HUES6 (cell line): ENCODE results near the gene SETD2.
"Not testable (repeated sequence)": the region's sequence is repeated elsewhere in the genome, so short reads cannot be mapped to it uniquely, and the experiment has no call there.

Experiments
- H3K27ac ChIP-seq: 2 replicates; pipeline ENCODE4 v1.7.0; 2013; ENCODE audit warnings: low read depth, mild to moderate bottlenecking, low read length, inconsistent platforms
- H3K27me3 ChIP-seq: 2 replicates; pipeline ENCODE4 v1.6.1; 2013; ENCODE audit warnings: low read length; ENCODE audit not compliant: control insufficient read depth, insufficient read depth
- H3K36me3 ChIP-seq: 2 replicates; pipeline ENCODE4 v1.6.1; 2013; ENCODE audit warnings: low read length; ENCODE audit not compliant: control insufficient read depth, insufficient read depth
- H3K4me1 ChIP-seq: 2 replicates; pipeline ENCODE4 v1.6.1; 2013; ENCODE audit warnings: low read length; ENCODE audit not compliant: control insufficient read depth, insufficient read depth
- H3K4me3 ChIP-seq: 2 replicates; pipeline ENCODE4 v1.5.1; 2013; ENCODE audit warnings: low read depth, low read length
- H3K9ac ChIP-seq: one replicate; pipeline ENCODE4 v1.6.1; 2013; ENCODE audit warnings: mild to moderate bottlenecking, low read length
- H3K9me3 ChIP-seq: 2 replicates; pipeline ENCODE4 v1.6.1; 2013; ENCODE audit warnings: low read depth, low read length; ENCODE audit not compliant: control insufficient read depth, insufficient read depth

Gene SETD2

DNA sequence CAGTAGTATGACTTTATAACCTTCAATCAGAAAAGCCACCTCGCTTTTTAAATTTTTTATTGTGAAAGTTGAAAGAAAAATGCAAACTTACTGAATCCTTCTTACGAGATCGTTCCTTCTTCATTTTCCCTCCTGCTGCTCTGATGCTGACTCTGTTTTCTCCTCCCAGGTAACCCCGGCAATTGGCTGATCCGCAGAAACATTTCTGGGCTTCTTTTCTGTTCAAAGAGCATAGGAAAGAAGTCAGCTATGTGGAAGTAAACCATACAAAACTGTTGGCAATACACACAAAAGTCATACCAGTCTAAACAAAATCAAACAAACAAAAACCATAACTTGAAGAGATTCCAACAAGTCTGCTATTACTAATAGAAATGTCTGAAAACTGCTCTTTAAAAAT lies 66.0 kb downstream of the SETD2 start:
- Histone ChIP-seq H3K9me3 (no peaks in the 10 kb centered on the region), H3K9ac (no peak overlapping the region), H3K36me3 (peaks cover 73% of the 10 kb centered on the region), H3K27ac (no peak overlapping the region), H3K27me3 (no peaks in the 10 kb centered on the region), H3K4me1 (no peaks in the 10 kb centered on the region), H3K4me3 (no peak overlapping the region)

DNA sequence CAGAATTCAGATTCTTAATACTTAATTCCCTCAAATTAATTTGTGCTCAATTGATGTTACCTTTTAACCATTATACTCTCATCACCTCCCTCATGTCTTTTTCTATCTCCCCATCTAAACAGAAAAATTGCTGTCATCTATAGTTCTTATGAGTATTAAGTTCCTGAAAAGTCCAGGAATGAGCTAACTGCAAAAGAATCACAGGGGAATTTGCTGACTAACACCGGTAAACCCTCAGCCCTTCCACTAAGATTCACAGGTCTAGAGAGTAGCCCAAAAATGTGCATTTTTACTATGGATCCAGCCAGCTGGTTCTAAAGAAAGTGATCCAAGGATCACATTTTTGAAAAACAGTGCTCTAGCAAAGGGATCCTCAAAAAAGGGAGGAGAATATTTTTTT lies 67.0 kb downstream of the SETD2 start:
- H3K27me3 ChIP-seq = no peaks in the 10 kb centered on the region
- no peaks in the 10 kb centered on the region for H3K4me1 ChIP-seq
- no peak overlapping the region for H3K9ac ChIP-seq
- H3K27ac ChIP-seq = no peak overlapping the region
- no peaks in the 10 kb centered on the region for H3K9me3 ChIP-seq
- peaks cover 68% of the 10 kb centered on the region for H3K36me3 ChIP-seq
- no peak overlapping the region for H3K4me3 ChIP-seq

DNA sequence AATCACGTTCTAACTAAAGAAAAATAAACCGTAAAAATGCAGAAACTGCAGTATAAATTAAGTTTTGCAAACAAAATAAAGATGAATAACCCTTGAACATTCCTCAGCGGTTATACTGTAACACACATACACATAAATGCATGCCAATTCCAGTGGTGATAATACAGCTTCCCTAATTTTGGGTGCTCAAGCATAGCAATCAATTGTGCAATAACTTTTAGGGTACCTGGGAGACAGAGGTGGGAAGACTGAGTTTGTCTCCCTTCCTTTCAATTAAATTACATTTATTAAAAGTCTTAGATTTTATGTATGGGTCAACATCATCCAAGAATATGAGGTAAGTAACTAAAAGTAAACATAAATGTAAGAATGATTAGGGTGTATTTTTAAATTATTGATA lies 71.8 kb downstream of the SETD2 start:
- H3K9ac ChIP-seq = no peak overlapping the region
- H3K27me3 ChIP-seq = no peaks in the 10 kb centered on the region
- no peak overlapping the region for H3K4me3 ChIP-seq
- H3K4me1 ChIP-seq = no peaks in the 10 kb centered on the region
- peaks cover 50% of the 10 kb centered on the region for H3K36me3 ChIP-seq
- no peaks in the 10 kb centered on the region for H3K9me3 ChIP-seq
- H3K27ac ChIP-seq = no peak overlapping the region

DNA sequence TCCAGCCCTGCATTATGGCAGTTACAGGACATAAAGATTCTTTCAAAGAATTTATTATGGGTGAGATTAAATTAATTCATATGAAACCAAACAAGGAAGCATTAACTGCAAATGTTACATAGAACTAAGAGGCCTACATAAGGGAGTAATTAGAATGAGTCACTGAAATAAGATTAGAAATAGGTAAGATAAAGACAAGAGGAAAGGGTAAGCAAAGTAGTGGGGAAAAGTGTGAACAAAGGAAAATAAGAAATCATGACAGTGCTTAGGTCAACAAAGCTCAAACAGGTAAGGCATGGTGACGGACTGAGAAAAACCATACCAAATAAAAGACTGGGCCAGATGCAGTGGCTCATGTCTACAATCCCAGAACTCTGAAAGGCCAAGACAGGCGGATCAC lies 74.3 kb downstream of the SETD2 start:
- Histone ChIP-seq H3K4me1 (no peaks in the 10 kb centered on the region), H3K36me3 (peaks cover 49% of the 10 kb centered on the region), H3K4me3 (no peak overlapping the region), H3K27me3 (no peaks in the 10 kb centered on the region), H3K27ac (no peak overlapping the region), H3K9ac (no peak overlapping the region), H3K9me3 (no peaks in the 10 kb centered on the region)

DNA sequence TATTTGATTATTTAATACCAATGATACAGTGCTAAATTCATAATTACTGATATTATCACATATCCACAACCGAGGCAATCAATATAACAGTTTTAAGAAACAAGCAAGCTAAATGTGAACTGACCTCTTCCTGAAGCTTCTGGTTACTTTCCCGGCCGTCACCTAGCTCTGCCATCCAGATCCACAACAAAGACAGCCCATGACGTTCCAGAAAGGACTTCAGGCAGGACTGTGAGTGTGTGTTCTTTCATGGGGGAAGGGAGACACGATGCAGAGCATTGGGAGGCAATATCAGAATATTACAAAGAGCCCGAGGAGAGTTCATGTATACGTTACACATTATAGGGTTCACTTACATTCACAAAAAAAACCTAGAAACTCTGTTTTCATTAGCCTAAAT lies 77.8 kb downstream of the SETD2 start:
- no peaks in the 10 kb centered on the region for H3K4me1 ChIP-seq
- H3K4me3 ChIP-seq = no peak overlapping the region
- no peaks in the 10 kb centered on the region for H3K9me3 ChIP-seq
- H3K36me3 ChIP-seq = peaks cover 62% of the 10 kb centered on the region
- H3K27me3 ChIP-seq = no peaks in the 10 kb centered on the region
- no peak overlapping the region for H3K9ac ChIP-seq
- H3K27ac ChIP-seq = no peak overlapping the region

DNA sequence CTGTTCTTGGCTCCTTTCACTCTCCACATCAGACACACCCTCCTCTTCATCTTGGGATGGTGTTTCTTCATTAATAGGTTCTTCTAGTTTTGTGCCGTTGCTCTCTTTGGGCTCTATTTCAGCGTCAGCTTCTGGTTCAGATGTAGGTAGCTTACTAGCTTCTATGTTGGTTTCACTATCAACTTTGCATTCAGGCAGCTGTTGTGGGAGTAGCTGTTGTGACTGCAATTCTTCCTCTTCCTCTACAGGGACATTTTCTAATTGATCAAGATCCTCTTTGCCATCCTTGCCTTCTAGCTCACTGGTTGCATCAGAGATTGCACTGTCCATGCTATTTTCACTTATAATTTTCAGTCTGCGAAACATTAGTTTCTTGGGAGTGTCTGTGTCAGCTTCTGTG lies 80.1 kb downstream of the SETD2 start:
- no peaks in the 10 kb centered on the region for H3K27me3 ChIP-seq
- no peaks in the 10 kb centered on the region for H3K4me1 ChIP-seq
- H3K36me3 ChIP-seq = peaks cover 72% of the 10 kb centered on the region
- H3K27ac ChIP-seq = no peak overlapping the region
- H3K9me3 ChIP-seq = no peaks in the 10 kb centered on the region
- H3K4me3 ChIP-seq = no peak overlapping the region
- no peak overlapping the region for H3K9ac ChIP-seq

DNA sequence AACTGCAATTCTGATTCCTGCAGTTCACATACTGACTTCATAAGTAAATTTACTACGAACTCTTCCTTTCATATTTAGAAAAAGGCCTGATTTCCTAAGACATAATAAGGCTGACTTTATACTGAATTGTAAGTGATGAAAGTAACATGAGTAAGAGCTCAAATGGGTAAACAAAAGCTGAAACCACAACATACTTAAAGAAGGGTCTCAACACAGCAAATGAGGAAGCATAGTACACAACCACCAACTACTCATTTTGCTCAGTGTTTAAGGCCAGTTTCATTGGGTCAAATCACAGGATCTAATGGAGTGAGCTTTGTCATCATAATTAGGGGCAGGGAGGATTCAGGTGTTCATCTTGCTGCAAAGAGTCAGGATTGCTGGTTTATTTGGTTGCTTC lies 81.4 kb downstream of the SETD2 start:
- H3K36me3 ChIP-seq = peaks cover 73% of the 10 kb centered on the region
- no peaks in the 10 kb centered on the region for H3K27me3 ChIP-seq
- H3K9ac ChIP-seq = no peak overlapping the region
- no peak overlapping the region for H3K27ac ChIP-seq
- no peaks in the 10 kb centered on the region for H3K9me3 ChIP-seq
- no peaks in the 10 kb centered on the region for H3K4me1 ChIP-seq
- no peak overlapping the region for H3K4me3 ChIP-seq

DNA sequence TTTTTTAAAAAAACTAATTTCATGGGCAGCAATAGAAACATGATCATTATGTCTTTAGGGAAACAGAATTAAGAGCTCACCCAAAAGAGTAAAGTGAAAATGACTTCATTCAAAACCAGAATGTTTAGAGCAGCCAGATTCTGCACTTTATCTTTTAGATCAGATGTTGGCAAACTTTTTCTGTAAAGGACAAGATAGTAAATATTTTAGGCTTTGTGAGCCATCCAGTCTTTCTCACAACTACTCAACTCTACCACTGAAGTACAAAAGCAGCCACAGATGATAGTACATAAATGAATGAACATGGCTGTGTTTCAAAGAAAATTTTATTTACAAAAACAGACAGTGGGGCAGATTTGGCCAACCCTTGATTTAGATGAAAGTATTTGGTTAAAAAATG lies 84.5 kb downstream of the SETD2 start:
- H3K4me3 ChIP-seq = no peak overlapping the region
- peaks cover 61% of the 10 kb centered on the region for H3K36me3 ChIP-seq
- H3K9me3 ChIP-seq = no peaks in the 10 kb centered on the region
- peaks cover 14% of the 10 kb centered on the region for H3K4me1 ChIP-seq
- no peaks in the 10 kb centered on the region for H3K27me3 ChIP-seq
- no peak overlapping the region for H3K9ac ChIP-seq
- no peak overlapping the region for H3K27ac ChIP-seq

DNA sequence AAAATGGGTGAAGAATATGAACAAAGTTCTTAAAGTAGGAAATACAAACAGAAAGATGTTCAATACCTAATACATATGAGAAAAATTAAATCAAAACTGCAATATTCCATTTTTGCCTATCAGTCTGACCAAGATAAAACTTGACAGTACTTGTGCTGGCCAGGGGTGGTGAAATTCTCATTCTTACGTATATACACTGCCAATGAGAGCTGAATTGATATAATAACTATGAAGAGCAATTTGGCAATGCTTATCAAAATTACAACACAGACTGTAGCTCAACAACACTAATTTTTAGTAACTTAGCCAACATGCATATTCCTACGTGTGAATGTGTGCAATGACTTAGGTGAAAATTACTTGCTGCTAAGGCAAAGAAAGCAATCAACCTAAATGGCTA lies 90.2 kb downstream of the SETD2 start:
- Histone ChIP-seq H3K4me3 (no peak overlapping the region), H3K36me3 (peaks cover 30% of the 10 kb centered on the region), H3K9ac (no peak overlapping the region), H3K4me1 (peaks cover 14% of the 10 kb centered on the region), H3K27me3 (no peaks in the 10 kb centered on the region), H3K27ac (no peak overlapping the region), H3K9me3 (no peaks in the 10 kb centered on the region)

DNA sequence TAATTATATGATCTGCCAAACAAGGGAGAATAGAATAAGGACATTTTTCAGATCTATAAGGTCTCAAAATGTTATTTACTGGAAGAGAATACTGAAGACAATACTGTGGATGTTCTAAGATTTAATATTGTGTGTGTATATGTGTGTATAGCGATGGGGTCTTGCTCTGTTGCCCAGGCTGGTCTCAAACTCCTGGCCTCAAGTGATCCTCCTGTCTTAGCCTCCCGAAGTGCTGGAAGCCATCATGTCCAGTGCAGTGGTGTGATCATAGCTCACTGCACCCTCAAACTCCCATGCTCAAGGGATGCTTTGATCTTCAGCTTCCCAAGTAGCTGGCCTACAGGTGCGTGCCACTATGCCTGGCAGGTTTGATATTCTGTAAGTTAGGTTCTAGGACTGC lies 93.1 kb downstream of the SETD2 start:
- peaks cover 25% of the 10 kb centered on the region for H3K36me3 ChIP-seq

DNA sequence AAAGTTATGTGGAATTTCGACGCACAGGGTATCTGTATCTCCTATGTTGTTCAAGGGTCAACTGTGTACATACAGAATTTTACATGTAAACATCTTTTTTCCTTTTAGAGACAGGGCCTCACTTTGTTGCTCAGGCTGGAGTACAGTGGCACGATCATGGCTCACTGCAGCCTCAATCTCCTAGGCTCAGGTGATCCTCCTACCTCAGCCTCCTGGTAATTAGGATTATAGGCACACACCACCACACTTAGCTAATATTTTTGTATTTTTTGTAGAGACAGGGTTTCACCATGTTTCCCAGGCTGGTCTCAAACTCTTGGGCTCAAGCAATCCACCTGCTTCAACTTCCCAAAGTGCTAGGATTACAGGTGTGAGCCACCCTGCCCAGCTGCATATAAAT lies 97.7 kb downstream of the SETD2 start:
- not testable (repeated sequence) for H3K4me3 ChIP-seq, H3K27ac ChIP-seq, H3K9ac ChIP-seq, H3K9me3 ChIP-seq, H3K27me3 ChIP-seq, H3K4me1 ChIP-seq
- peaks cover 39% of the 10 kb centered on the region for H3K36me3 ChIP-seq

More for the DNA sequence above, 93.1 kb downstream of the SETD2 start:
- Histone ChIP-seq H3K9ac (no peak overlapping the region), H3K27ac (no peak overlapping the region), H3K4me3 (no peak overlapping the region), H3K27me3 (no peaks in the 10 kb centered on the region), H3K4me1 (0 out of 2 replicates have a peak, but pooled peaks cover 3% of the 10 kb centered on the region), H3K9me3 (no peaks in the 10 kb centered on the region)

DNA sequence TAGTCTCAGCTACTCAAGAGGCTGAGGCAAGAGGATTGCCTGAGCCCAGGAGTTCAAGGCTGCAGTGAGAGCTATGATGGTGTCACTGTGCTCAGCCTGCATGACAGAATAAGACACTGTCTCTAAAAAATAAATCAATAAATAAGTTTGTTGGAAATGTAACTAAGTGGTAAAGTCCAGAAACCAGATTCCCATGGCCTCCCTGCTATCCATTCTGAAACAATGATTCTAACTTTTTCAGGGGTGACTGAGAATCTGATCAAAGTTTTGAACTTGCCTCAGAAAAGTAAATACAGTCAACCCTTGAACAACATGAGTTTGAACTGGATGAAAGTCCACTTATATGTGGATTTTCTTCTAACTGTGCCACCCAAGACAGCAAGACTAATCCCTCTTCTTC lies 98.2 kb downstream of the SETD2 start:
- peaks cover 33% of the 10 kb centered on the region for H3K36me3 ChIP-seq
- H3K27me3 ChIP-seq = no peaks in the 10 kb centered on the region
- H3K9ac ChIP-seq = no peak overlapping the region
- H3K9me3 ChIP-seq = no peaks in the 10 kb centered on the region
- no peaks in the 10 kb centered on the region for H3K4me1 ChIP-seq
- H3K4me3 ChIP-seq = no peak overlapping the region
- no peak overlapping the region for H3K27ac ChIP-seq
